ENCODE measurements around the gene SUN1.

DNA sequence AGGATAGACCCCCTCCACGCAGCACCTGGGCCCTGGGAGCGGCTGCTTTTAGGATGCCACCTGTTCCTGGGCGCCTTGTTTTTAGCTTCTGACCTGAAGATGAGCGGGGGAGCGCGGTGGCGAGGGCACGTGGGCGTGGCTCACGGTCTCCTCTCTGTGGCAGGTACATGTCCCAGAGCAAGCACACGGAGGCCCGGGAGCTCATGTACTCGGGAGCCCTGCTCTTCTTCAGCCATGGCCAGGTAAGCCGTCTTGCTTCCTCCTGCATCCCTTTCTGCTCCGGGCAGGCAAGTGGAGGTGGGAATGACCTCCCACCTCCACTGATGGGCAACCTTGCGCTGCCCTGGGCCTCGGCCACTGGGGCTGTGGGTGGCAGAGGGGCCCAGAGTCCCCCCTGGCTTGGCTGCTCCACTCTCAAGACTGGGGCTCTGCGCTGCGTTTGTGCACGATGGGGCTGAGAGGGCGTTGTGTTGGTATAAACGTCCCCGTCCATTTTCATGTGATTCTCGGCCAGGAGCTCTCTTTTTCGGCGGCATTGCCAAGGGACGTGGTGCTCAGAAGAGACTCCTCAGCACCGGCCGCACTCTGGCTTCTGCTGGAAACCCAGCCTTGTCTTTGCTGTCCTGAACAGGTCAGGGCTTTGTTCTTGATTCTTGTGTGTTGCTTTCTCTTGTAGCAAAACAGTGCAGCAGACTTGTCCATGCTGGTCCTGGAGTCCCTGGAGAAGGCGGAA is 53.8 kb downstream of the SUN1 start:
- TF ChIP-seq, protein P1, sequence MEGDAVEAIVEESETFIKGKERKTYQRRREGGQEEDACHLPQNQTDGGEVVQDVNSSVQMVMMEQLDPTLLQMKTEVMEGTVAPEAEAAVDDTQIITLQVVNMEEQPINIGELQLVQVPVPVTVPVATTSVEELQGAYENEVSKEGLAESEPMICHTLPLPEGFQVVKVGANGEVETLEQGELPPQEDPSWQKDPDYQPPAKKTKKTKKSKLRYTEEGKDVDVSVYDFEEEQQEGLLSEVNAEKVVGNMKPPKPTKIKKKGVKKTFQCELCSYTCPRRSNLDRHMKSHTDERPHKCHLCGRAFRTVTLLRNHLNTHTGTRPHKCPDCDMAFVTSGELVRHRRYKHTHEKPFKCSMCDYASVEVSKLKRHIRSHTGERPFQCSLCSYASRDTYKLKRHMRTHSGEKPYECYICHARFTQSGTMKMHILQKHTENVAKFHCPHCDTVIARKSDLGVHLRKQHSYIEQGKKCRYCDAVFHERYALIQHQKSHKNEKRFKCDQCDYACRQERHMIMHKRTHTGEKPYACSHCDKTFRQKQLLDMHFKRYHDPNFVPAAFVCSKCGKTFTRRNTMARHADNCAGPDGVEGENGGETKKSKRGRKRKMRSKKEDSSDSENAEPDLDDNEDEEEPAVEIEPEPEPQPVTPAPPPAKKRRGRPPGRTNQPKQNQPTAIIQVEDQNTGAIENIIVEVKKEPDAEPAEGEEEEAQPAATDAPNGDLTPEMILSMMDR (IDR thresholded peaks at IDR 0.05; ENCODE audit: low read depth, low read length), result no peak
- TF ChIP-seq EZH2phosphoT487 (IDR thresholded peaks at IDR 0.05; ENCODE audit: low read depth), result no peak

All from OCI-LY3 (cell line).